SK-N-SH treated with all-trans-retinoic acid at 6 μM for 48 hours (cell line): ENCODE data around the gene NAA10.

Experiments used
- ATAC-seq: fragments of 200-7000 bp; cut with Tn5 transposase; 3 replicates; pipeline ENCODE4 v1.9.1; 2020; ENCODE audit warnings: mild to moderate bottlenecking, moderate library complexity
- ARNTL ChIP-seq: fragments of 450-650 bp; formaldehyde crosslinking; IDR thresholded peaks from 2 replicates; pipeline ENCODE4 v1.5.0; 2020; ENCODE audit warnings: low read depth, mild to moderate bottlenecking, moderate library complexity, borderline replicate concordance
- CSDC2 ChIP-seq: fragments of 250-450 bp; sonication (Bioruptor Pico); IDR thresholded peaks from 2 replicates; pipeline ENCODE4 v1.5.0; 2020; ENCODE audit warnings: mild to moderate bottlenecking, moderate library complexity
- ESRRG ChIP-seq: fragments of 250-450 bp; sonication (Bioruptor Pico); IDR thresholded peaks from 2 replicates; pipeline ENCODE4 v1.6.1; 2021; ENCODE audit warnings: mild to moderate bottlenecking
- GLIS3 ChIP-seq: fragments of 250-450 bp; sonication (Bioruptor Pico); IDR thresholded peaks from 2 replicates; pipeline ENCODE4 v1.5.0; 2020; ENCODE audit warnings: mild to moderate bottlenecking, moderate library complexity
- ISL1 ChIP-seq: fragments of 250-450 bp; sonication (Bioruptor Pico); IDR thresholded peaks from 2 replicates; pipeline ENCODE4 v2.1.2; 2022; ENCODE audit warnings: mild to moderate bottlenecking, moderate library complexity
- OSR1 ChIP-seq: fragments of 250-450 bp; sonication (Bioruptor Pico); IDR thresholded peaks from 2 replicates; pipeline ENCODE4 v1.8.0; 2022; ENCODE audit warnings: moderate library complexity, mild to moderate bottlenecking, inconsistent platforms
- PPARA ChIP-seq: fragments of 250-450 bp; sonication (Bioruptor Pico); IDR thresholded peaks from 2 replicates; pipeline ENCODE4 v1.5.0; 2020; ENCODE audit warnings: mild to moderate bottlenecking, borderline replicate concordance
- RARB ChIP-seq: fragments of 250-450 bp; sonication (Bioruptor Pico); IDR thresholded peaks from 2 replicates; pipeline ENCODE4 v1.8.0; 2021; ENCODE audit warnings: mild to moderate bottlenecking, moderate library complexity
- SNAI2 ChIP-seq: fragments of 250-450 bp; sonication (Bioruptor Pico); IDR thresholded peaks from 2 replicates; pipeline ENCODE4 v1.5.0; 2020; ENCODE audit warnings: mild to moderate bottlenecking, moderate library complexity
- TOX ChIP-seq: fragments of 250-450 bp; sonication (Bioruptor Pico); IDR thresholded peaks from 2 replicates; pipeline ENCODE4 v1.8.0; 2021; ENCODE audit warnings: mild to moderate bottlenecking, moderate library complexity, borderline replicate concordance
- ZC3H10 ChIP-seq: fragments of 250-450 bp; sonication (Bioruptor Pico); IDR thresholded peaks from 2 replicates; pipeline ENCODE4 v1.5.1; 2021; ENCODE audit warnings: mild to moderate bottlenecking, moderate library complexity
- ZFP3 ChIP-seq: fragments of 250-450 bp; sonication (Bioruptor Pico); IDR thresholded peaks from 2 replicates; pipeline ENCODE4 v1.5.0; 2020; ENCODE audit warnings: mild to moderate bottlenecking, moderate library complexity
- ZFP30 ChIP-seq: fragments of 450-650 bp; formaldehyde crosslinking; IDR thresholded peaks from 2 replicates; pipeline ENCODE4 v1.5.0; 2022; ENCODE audit warnings: mild to moderate bottlenecking, moderate library complexity
- ZNF565 ChIP-seq: fragments of 450-650 bp; formaldehyde crosslinking; conservative IDR thresholded peaks from 2 replicates; pipeline ENCODE4 v1.5.0; 2020; ENCODE audit warnings: low read depth, mild to moderate bottlenecking, moderate library complexity
- ZNF70 ChIP-seq: fragments of 450-650 bp; formaldehyde crosslinking; IDR thresholded peaks from 2 replicates; pipeline ENCODE4 v1.5.0; 2020; ENCODE audit warnings: mild to moderate bottlenecking, moderate library complexity
- ZNF8 ChIP-seq: fragments of 450-650 bp; formaldehyde crosslinking; IDR thresholded peaks from 2 replicates; pipeline ENCODE4 v1.5.0; 2020; ENCODE audit warnings: mild to moderate bottlenecking, moderate library complexity
- TF ChIP-seq, protein P1 (sequence below): fragments of 250-450 bp; sonication (Bioruptor Pico); IDR thresholded peaks from 2 replicates; pipeline ENCODE4 v1.5.1; 2020; ENCODE audit warnings: low read depth, mild to moderate bottlenecking, moderate library complexity
- TF ChIP-seq, protein P2 (sequence below): fragments of 250-450 bp; sonication (Bioruptor Pico); IDR thresholded peaks from 2 replicates; pipeline ENCODE4 v1.8.0; 2020; ENCODE audit warnings: mild to moderate bottlenecking, moderate library complexity, borderline replicate concordance
- TF ChIP-seq, protein P3 (sequence below): fragments of 250-450 bp; sonication (Bioruptor Pico); IDR thresholded peaks from 2 replicates; pipeline ENCODE4 v1.8.0; 2021; ENCODE audit warnings: low read depth, mild to moderate bottlenecking, moderate library complexity, borderline replicate concordance

Gene NAA10

DNA sequence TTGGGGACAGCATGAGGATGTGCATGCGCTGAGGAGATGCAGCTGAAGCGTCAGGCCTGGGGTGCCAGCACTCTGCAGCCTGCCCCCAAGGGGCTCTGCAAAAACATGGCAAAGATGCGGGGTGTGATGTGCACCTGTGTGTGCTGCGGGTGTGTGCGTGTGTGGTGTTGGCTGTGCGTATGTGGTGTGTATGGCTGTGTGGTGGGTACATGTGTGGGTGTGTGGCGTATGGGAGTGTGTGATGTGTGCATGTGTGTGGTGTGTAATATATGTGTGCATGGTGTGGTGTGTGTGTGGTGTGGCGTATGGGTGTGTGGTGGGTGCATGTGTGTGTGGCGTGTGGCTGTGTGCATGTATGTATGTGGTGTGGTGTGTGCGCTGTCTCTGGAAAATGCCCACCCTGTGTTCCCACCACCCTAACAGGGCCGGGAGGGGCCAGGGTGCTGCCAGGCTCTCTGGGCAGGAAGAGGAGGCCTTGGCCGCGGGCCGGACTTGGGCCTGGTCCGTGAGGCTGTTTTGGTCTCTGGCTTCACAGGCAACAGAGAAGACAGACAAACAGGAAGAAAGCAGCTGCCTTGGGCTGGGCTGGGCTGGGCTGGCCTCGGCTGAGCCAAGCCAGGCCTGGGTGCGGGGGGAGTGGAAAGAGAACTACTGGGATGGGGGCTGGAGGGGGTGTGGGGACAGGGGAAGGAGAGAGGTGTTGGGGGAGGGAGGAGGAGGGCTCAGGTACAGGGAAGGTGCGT, 31.4 kb downstream of the NAA10 start (continued):
- TF ChIP-seq, protein P1, sequence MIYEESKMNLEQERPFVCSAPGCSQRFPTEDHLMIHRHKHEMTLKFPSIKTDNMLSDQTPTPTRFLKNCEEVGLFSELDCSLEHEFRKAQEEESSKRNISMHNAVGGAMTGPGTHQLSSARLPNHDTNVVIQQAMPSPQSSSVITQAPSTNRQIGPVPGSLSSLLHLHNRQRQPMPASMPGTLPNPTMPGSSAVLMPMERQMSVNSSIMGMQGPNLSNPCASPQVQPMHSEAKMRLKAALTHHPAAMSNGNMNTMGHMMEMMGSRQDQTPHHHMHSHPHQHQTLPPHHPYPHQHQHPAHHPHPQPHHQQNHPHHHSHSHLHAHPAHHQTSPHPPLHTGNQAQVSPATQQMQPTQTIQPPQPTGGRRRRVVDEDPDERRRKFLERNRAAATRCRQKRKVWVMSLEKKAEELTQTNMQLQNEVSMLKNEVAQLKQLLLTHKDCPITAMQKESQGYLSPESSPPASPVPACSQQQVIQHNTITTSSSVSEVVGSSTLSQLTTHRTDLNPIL: no peak

DNA sequence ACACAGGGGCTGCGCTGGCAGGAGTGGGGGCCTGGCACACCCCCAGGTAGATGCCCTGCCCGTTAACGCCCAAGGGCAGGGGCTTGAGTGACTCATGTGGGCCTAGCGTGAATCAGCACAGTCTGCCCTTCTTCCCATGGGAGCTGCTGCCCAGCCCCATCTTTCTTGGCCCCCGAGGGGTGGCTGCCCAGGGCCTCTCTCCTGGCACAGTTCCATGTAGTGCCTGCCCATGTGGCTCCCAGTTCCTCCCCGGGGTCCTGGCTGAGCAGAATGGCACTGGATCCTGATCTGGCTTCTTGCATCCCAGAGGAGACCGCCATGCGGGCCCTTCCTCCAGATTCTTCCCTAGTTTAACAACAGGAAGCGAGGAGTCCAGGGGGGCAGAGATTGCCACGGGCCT, 32.5 kb downstream of the NAA10 start:
- no peak for ATAC-seq
- TF ChIP-seq ARNTL: no peak
- TF ChIP-seq ZNF565 (CRISPR knock-in tag): no peak
- no peak for TF ChIP-seq ZFP3 (CRISPR knock-in tag)
- TF ChIP-seq OSR1: no peak
- TF ChIP-seq, protein P2, sequence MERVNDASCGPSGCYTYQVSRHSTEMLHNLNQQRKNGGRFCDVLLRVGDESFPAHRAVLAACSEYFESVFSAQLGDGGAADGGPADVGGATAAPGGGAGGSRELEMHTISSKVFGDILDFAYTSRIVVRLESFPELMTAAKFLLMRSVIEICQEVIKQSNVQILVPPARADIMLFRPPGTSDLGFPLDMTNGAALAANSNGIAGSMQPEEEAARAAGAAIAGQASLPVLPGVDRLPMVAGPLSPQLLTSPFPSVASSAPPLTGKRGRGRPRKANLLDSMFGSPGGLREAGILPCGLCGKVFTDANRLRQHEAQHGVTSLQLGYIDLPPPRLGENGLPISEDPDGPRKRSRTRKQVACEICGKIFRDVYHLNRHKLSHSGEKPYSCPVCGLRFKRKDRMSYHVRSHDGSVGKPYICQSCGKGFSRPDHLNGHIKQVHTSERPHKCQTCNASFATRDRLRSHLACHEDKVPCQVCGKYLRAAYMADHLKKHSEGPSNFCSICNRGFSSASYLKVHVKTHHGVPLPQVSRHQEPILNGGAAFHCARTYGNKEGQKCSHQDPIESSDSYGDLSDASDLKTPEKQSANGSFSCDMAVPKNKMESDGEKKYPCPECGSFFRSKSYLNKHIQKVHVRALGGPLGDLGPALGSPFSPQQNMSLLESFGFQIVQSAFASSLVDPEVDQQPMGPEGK (CRISPR knock-in tag): no peak
- TF ChIP-seq CSDC2 (CRISPR knock-in tag): no peak
- TF ChIP-seq, protein P1: no peak
- no peak for TF ChIP-seq ESRRG (CRISPR knock-in tag)
- no peak for TF ChIP-seq TOX
- TF ChIP-seq RARB (CRISPR knock-in tag): no peak
- TF ChIP-seq, protein P3, sequence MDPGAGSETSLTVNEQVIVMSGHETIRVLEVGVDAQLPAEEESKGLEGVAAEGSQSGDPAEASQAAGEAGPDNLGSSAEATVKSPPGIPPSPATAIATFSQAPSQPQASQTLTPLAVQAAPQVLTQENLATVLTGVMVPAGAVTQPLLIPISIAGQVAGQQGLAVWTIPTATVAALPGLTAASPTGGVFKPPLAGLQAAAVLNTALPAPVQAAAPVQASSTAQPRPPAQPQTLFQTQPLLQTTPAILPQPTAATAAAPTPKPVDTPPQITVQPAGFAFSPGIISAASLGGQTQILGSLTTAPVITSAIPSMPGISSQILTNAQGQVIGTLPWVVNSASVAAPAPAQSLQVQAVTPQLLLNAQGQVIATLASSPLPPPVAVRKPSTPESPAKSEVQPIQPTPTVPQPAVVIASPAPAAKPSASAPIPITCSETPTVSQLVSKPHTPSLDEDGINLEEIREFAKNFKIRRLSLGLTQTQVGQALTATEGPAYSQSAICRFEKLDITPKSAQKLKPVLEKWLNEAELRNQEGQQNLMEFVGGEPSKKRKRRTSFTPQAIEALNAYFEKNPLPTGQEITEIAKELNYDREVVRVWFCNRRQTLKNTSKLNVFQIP: no peak
- TF ChIP-seq ZC3H10 (CRISPR knock-in tag): no peak
- TF ChIP-seq ISL1 (CRISPR knock-in tag): no peak
- TF ChIP-seq GLIS3 (CRISPR knock-in tag): no peak
- no peak for TF ChIP-seq SNAI2 (CRISPR knock-in tag)
- TF ChIP-seq ZNF8: no peak

DNA sequence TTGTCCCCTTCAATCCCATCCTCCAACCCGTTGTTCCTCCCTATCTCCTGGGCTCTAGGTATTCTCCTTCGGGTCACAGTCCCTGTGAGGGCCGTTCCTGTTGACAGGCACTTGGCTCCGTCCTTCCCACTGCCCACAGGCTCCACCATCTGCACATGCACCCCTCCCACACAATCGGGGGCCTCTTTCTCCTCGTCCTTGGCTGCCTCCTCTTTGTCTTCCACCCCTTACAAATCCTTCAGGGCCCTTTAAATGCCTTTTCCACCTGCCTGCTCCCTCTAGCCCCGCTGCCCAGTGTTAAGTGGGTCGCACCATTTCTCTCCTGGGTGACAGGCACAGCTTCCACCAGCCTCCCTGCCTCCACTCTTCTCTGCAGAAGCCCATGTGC, 33.1 kb downstream of the NAA10 start:
- ATAC-seq: no peak
- TF ChIP-seq RARB (CRISPR knock-in tag) (no peak), ZNF70 (CRISPR knock-in tag) (no peak), ISL1 (CRISPR knock-in tag) (no peak), ZFP30 (CRISPR knock-in tag) (no peak), PPARA (CRISPR knock-in tag) (no peak)

DNA sequence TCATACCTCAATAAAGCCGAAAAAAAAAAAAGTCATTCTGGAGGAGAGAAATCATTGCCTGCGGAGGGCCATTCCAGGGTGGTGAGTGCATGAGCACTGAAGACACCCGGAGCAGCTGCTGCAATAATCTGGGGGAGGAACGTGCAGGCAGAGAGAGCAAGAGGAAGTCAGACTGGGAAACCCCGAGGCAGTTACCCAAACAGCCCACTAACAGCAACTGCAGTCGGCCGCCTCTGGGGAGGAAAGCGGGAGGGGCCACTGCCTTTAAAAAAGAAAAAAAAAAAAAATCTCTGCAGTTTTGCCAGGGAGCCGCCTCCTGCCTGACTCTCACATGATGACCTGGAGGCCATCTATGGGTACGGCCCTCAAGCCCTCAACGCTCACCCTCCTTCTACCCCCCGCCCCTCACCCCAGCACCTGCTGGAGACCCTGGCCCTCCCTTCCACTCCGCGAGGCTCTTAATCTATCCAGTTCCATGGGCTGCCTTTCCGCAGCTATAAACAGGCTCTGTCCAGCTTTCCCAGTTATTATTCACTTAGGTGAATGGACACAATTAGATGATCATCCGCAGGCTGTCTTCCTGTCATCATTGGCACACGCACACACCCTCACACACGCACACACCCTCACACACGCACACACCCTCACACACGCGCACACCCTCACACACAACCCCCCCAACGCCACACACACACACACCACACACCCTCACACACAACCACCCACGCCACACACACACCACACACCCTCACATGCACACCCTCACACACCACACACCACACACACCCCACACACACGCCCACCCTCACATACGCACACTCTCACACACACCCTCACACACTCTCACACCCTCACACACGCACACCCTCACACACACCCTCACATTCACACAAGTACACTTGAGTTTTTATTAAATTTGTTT, 33.7 kb downstream of the NAA10 start:
- TF ChIP-seq CSDC2 (CRISPR knock-in tag): no peak
- TF ChIP-seq, protein P2 (CRISPR knock-in tag): peak; percentile 33; the same call in 1 of the 2 replicates
- peak; percentile 67 for ATAC-seq
